Femur (tissue), 1 donor: ENCODE data around the gene SFSWAP.
"Not testable (repeated sequence)": the region's sequence is repeated elsewhere in the genome, so short reads cannot be mapped to it uniquely, and the experiment has no call there.

ENCODE experiments used
- DNase-seq: peaks from one replicate; pipeline ENCODE4 v3.0.0-alpha.2; 2017

Gene SFSWAP

GRCh38 chr12:131737150-131737827 is 26.4 kb downstream of the SFSWAP start:
- no peak for DNase-seq

DNA sequence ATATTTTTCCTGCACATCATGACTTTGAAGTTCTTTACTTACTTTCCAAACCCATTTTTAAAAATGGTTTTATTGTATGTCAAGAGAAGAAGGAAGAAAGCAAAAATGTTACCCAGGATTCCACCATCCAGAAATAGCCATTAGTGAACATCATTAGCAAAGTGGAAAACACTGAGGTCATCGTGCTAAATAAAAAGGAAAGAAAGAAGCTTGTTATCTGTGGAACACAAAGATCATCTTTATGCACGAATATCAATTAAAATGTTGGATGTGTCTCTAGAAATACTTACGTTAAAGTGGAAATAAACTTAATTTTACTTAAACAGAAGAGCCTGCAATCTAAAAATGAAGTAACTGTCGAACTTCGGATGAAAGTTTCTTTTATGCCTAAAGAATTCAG is 27.3 kb downstream of the SFSWAP start:
- no peak for DNase-seq

DNA sequence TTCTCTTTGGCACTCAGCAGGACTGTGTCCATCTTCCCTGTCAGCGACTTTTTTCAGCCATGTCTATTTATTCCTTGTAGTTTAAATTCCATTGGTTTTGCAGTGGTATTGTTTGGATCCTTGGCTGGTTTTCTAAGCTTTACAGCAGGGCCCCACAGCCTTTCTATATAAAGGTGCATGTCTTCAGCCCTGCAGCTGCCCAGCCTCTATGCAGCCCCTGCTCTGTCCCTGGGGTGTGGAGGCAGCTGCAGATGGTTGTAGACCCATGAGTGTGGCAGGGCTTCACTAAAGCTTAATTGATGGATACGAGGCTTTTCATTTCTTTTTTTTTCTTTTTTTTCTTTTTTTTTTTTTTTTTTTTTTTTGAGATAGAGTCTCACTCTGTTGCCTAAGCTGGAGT is 29.7 kb downstream of the SFSWAP start:
- DNase-seq, result no peak

GRCh38 chr12:131742761-131743160 is 31.9 kb downstream of the SFSWAP start:
- DNase-seq, result not testable (repeated sequence)

GRCh38 chr12:131743410-131743809 is 32.5 kb downstream of the SFSWAP start:
- not testable (repeated sequence) for DNase-seq

DNA sequence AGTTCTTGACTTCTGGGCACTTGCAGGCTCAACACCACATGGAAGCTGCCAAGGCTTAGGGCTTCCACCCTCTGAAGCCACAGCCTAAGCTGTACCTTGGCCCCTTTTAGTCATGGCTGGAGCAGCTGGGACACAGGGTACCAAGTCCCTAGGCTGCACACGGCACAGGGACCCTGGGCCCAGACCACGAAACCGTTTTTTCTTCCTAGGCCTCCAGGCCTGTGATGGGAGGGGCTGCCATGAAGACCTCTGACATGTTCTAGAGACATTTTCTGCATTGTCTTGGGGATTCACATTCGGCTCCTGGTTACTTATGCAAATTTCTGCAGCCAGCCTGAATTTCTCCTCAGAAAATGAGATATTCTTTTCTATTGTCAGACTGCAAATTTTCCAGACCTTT is 33.0 kb downstream of the SFSWAP start:
- not testable (repeated sequence) for DNase-seq

DNA sequence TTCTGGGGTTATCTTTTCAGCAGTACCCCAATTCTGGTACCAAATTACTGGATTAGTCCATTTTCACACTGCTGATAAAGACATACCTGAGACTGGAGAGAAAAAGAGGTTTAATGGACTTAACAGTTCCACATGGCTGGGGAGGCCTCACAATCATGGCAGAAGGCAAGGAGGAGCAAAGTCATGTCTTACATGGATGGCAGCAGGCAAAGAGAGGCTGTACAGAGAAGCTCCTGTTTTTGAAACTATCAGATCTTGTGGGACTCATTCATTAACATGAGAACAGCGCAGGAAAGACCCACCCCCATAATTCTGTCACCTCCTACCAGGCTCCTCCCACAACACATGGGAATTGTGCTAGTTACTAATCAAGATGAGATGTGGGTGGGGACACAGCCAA is 33.8 kb downstream of the SFSWAP start:
- DNase-seq, result not testable (repeated sequence)

DNA sequence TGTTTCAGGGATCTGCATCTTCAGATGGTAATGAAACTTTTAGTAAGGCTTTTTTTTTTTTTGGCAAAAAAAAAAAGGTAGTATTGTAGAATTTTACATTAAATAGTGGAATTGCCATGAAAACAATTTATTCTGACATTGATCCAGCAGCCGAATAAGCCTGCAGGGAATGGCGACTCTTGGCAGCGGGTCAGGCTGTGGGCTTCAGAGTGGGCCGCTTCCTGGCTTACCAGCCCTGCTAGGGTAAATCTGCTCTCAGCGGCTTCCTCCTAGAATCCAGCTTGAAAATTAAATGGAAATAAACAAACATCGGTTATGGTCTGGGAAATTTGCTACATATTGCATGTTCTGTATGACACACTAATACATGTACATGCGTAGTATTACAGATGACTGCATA is 34.8 kb downstream of the SFSWAP start:
- no peak for DNase-seq

GRCh38 chr12:131747276-131748177 is 36.6 kb downstream of the SFSWAP start:
- DNase-seq, result no peak

GRCh38 chr12:131749618-131750315 is 38.9 kb downstream of the SFSWAP start:
- DNase-seq, result no peak

- DNase-seq, result no peak
Measured at GRCh38 chr12:131751335-131751734, 40.4 kb downstream of the SFSWAP start.

DNA sequence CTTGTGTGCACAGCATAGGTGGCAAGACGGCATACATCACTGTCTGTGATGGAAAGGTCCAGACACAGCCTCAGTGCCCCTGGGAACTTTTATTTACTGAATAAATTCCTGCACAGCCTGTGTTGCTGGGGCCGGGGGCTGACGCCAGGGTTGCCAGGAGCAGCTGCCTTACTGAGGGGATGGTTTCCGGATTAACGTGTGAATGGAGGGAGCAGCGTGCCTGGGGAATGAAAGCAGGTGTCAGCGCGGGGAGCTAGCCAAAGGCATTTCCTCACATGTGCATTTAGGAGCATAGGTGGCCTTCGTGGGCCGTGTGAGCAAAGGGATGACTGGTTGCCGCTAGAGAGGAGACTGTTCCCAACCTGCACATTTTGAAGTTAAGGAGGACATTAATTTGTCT is 41.6 kb downstream of the SFSWAP start:
- no peak for DNase-seq

- DNase-seq, result no peak
Measured at GRCh38 chr12:131753005-131753404, 42.1 kb downstream of the SFSWAP start.

- DNase-seq, result no peak
Measured at GRCh38 chr12:131753757-131754156, 42.9 kb downstream of the SFSWAP start.

GRCh38 chr12:131754184-131754583 is 43.3 kb downstream of the SFSWAP start:
- no peak for DNase-seq

GRCh38 chr12:131755305-131756113 is 44.6 kb downstream of the SFSWAP start:
- no peak for DNase-seq

- no peak for DNase-seq
Measured at GRCh38 chr12:131756441-131756840, 45.6 kb downstream of the SFSWAP start.

GRCh38 chr12:131757111-131757510 is 46.2 kb downstream of the SFSWAP start:
- no peak for DNase-seq

DNA sequence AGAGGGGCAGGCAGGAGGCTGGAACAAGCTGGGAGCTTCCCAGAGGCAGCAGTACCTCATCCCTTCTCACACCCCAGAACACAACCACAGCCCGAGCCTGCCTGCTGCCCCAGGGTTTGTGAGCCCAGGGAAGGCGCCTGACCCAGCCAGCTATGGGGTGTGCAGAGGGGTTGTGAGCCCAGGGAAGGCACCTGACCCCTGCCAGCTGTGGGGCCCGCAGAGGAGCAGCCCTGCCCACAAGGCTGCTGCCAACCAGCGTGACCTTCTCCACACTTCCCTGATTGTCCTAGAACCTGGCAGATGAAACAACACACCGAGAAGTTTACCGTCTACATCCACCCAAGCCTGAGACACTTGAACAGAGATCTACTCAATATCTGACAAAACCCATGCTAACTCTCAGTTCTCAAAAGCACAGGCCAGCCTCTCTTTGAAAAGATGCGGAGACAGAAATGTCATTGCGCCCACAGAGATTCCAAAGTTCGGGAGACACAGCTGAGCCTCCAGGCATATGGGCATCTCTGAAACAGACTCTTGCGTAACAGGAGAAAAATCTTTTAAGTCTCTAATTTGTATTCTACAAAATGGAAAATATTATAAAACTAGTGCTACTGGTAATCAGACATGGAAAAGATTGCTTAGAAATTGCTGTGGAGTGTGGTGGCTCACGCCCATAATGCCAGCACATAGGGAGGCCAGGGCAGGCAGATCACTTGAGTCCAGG is 47.3 kb downstream of the SFSWAP start:
- no peak for DNase-seq

DNA sequence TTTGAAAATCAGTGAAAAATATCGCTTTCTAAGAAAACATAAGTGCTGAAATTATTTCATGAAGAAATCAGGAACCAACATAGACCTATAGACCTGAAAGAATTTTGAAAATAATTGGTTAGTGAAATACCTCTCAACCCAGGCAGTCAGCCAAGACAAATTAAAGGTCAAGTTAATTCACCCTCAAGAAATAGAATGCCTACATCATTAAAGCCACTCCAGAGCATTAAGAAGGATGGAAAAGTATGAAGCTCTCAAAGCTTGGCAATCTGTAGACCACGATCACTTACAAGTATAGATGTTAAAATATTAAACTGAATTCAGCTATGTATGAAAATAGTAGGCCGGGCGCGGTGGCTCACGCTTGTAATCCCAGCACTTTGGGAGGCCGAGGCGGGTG is 48.3 kb downstream of the SFSWAP start:
- no peak for DNase-seq

DNA sequence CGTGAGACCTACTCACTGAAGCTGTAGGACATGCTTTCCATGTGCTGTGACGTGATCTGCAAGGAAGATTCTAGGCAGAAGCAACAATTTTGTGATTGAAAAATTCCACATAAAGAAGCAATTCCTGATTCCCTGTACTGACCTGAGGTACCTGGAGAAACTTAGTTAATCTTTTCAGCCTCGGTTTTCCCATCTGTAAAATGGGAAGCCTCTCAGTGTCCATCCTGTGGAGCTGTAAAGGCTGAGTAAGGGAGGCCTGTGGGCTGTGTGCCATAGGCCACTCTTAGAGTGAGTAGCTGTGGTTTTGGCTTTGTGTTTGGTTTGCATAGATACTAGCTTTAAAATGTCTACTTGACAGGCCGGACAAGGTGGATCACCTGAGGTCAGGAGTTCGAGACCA is 50.7 kb downstream of the SFSWAP start:
- DNase-seq, result no peak

DNA sequence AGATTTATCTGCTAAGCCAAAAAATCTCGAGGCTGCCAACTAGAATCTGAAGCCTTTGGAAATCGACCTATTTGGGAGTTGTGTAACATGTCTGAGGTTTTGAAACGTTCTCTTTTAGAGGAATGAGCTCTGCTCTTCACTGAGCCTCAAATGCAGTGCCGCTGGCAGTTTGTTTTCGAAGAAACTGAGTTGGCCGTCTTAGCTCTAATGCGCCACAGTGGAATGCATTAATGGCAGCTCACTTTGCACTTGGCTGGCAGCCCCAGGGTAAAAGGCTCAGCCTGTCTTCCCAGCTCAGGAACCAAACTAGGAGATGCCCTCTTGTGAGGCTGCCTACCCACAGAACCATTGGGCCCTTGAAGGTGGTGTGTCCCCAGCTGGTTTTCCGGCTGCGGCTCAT is 53.8 kb downstream of the SFSWAP start:
- DNase-seq, result no peak
